Measurements from ENCODE around the gene LAMC2. TPM values are rescaled to one million over a fixed set of nuclear protein-coding genes. Genes with fewer than 3 reads are reported as not detected.

Gene LAMC2
- total RNA-seq, 1 experiment from 2014 or later = 884 TPM

GRCh38 chr1:183293241-183293640 is 107.2 kb downstream of the LAMC2 start:
- intact Hi-C loops (cut with micrococcal nuclease) = no loop called here
- TF ChIP-seq, protein P1, sequence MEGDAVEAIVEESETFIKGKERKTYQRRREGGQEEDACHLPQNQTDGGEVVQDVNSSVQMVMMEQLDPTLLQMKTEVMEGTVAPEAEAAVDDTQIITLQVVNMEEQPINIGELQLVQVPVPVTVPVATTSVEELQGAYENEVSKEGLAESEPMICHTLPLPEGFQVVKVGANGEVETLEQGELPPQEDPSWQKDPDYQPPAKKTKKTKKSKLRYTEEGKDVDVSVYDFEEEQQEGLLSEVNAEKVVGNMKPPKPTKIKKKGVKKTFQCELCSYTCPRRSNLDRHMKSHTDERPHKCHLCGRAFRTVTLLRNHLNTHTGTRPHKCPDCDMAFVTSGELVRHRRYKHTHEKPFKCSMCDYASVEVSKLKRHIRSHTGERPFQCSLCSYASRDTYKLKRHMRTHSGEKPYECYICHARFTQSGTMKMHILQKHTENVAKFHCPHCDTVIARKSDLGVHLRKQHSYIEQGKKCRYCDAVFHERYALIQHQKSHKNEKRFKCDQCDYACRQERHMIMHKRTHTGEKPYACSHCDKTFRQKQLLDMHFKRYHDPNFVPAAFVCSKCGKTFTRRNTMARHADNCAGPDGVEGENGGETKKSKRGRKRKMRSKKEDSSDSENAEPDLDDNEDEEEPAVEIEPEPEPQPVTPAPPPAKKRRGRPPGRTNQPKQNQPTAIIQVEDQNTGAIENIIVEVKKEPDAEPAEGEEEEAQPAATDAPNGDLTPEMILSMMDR (IDR thresholded peaks at IDR 0.05; ENCODE audit: unreplicated experiment) = no peak
- H3K9me3 Mint-ChIP-seq (ENCODE audit: unreplicated experiment) = no peaks in the 10 kb centered on the region
- H3K4me3 Mint-ChIP-seq (ENCODE audit: unreplicated experiment) = no peak overlapping the region
- peaks cover 9% of the 10 kb centered on the region for H3K4me1 Mint-ChIP-seq (ENCODE audit: insufficient read depth, unreplicated experiment)
- H3K27me3 Mint-ChIP-seq (ENCODE audit: insufficient read depth, unreplicated experiment) = no peaks in the 10 kb centered on the region
- ChIA-PET POLR2A (no interaction called here), CTCF (interaction anchor here (0.6 to 4.4 kb wide), 3 partner anchors 8 to 1265 kb away, joined by 3 to 22 read pairs (median 5); no protein-coding TSS in a partner anchor)
- DNase-seq (ENCODE audit: unreplicated experiment) = no peak
- no TSS peak for BruUV-seq (replicated peaks)
- H3K27ac Mint-ChIP-seq (ENCODE audit: low read depth, unreplicated experiment) = no peak overlapping the region
- no peaks in the 10 kb centered on the region for H3K36me3 Mint-ChIP-seq (ENCODE audit: insufficient read depth, unreplicated experiment)

GRCh38 chr1:183293876-183294275 is 107.8 kb downstream of the LAMC2 start:
- no peaks in the 10 kb centered on the region for H3K27me3 Mint-ChIP-seq (ENCODE audit: insufficient read depth, unreplicated experiment)
- intact Hi-C loops (cut with micrococcal nuclease) = no loop called here
- ChIA-PET POLR2A (no interaction called here), CTCF (interaction anchor here (1.2 to 4.4 kb wide), 2 partner anchors 9 to 12 kb away, joined by 5 to 22 read pairs; no protein-coding TSS in a partner anchor)
- peaks cover 9% of the 10 kb centered on the region for H3K4me1 Mint-ChIP-seq (ENCODE audit: insufficient read depth, unreplicated experiment)
- no peak overlapping the region for H3K27ac Mint-ChIP-seq (ENCODE audit: low read depth, unreplicated experiment)
- TF ChIP-seq, protein P1 (IDR thresholded peaks at IDR 0.05; ENCODE audit: unreplicated experiment) = no peak
- H3K9me3 Mint-ChIP-seq (ENCODE audit: unreplicated experiment) = no peaks in the 10 kb centered on the region
- no peaks in the 10 kb centered on the region for H3K36me3 Mint-ChIP-seq (ENCODE audit: insufficient read depth, unreplicated experiment)
- BruUV-seq (replicated peaks) = no TSS peak
- DNase-seq (ENCODE audit: unreplicated experiment) = no peak
- H3K4me3 Mint-ChIP-seq (ENCODE audit: unreplicated experiment) = no peak overlapping the region

Other genes starting within 250 kb of the LAMC2 start
- not detected in 2 replicates for gene SHCBP1L, start 233.1 kb upstream of the LAMC2 start, total RNA-seq (2022)
- 179 and 230 TPM in 2 replicates for gene LAMC1, start 162.8 kb upstream of the LAMC2 start, total RNA-seq (2022)
- 4.7 and 10.8 TPM in 2 replicates for gene NMNAT2, start 232.1 kb downstream of the LAMC2 start, total RNA-seq (2022)

Measured in MCF 10A (cell line).